WERI-Rb-1 (cell line): ENCODE data around the gene NPFFR2.
"Not testable (repeated sequence)": the region's sequence is repeated elsewhere in the genome, so short reads cannot be mapped to it uniquely, and the experiment has no call there.

ENCODE experiments used
- DNase-seq: peaks from one replicate; pipeline ENCODE4 v3.0.0-alpha.2; 2020
- H3K27ac ChIP-seq: fragments of 250-450 bp; sonication (Bioruptor Pico); 2 replicates; pipeline ENCODE4 v1.5.1; 2020; ENCODE audit warnings: mild to moderate bottlenecking, moderate library complexity
- H3K27me3 ChIP-seq: fragments of 250-450 bp; sonication (Bioruptor Pico); 2 replicates; pipeline ENCODE4 v1.5.1; 2021; ENCODE audit warnings: mild to moderate bottlenecking, low read depth, moderate library complexity; ENCODE audit not compliant: insufficient read depth, severe bottlenecking
- H3K36me3 ChIP-seq: fragments of 250-450 bp; sonication (Bioruptor Pico); 2 replicates; pipeline ENCODE4 v1.5.1; 2020; ENCODE audit warnings: mild to moderate bottlenecking, moderate library complexity
- H3K4me3 ChIP-seq: 2 replicates; pipeline ENCODE4 v1.5.1; 2011; ENCODE audit warnings: low read depth, mild to moderate bottlenecking, control low read depth, low read length
- H3K9me3 ChIP-seq: fragments of 250-450 bp; sonication (Bioruptor Pico); 2 replicates; pipeline ENCODE4 v1.5.1; 2021; ENCODE audit warnings: mild to moderate bottlenecking, moderate library complexity; ENCODE audit not compliant: severe bottlenecking
- TF ChIP-seq, protein P1 (sequence below): IDR thresholded peaks from 2 replicates; pipeline ENCODE4 v1.5.1; 2011; ENCODE audit warnings: low read depth, mild to moderate bottlenecking, control low read depth, inconsistent platforms, low read length

Gene NPFFR2

DNA sequence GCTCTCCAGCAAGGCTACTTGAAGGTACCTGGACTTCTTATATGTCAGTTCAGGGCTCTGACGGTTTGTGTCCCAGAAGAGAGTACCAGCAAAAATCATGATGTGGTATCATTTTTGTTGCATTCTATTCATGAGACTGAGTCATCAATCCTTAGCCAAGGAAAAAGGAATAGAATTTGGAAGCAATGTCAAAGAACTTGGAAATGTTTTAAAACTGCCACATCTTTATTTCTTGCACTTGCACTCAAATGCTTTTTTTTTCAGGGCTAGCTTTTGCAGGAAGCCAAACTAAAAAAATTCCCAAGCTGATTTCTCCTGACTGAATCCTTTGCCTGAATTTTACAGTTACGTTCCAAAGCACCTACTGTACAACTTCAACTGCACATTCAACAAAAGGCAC, 112.4 kb downstream of the NPFFR2 start:
- Histone ChIP-seq H3K9me3 (no peaks in the 10 kb centered on the region), H3K27me3 (no peaks in the 10 kb centered on the region), H3K27ac (no peak overlapping the region), H3K36me3 (no peaks in the 10 kb centered on the region), H3K4me3 (no peak overlapping the region)
- no peak for DNase-seq
- TF ChIP-seq, protein P1, sequence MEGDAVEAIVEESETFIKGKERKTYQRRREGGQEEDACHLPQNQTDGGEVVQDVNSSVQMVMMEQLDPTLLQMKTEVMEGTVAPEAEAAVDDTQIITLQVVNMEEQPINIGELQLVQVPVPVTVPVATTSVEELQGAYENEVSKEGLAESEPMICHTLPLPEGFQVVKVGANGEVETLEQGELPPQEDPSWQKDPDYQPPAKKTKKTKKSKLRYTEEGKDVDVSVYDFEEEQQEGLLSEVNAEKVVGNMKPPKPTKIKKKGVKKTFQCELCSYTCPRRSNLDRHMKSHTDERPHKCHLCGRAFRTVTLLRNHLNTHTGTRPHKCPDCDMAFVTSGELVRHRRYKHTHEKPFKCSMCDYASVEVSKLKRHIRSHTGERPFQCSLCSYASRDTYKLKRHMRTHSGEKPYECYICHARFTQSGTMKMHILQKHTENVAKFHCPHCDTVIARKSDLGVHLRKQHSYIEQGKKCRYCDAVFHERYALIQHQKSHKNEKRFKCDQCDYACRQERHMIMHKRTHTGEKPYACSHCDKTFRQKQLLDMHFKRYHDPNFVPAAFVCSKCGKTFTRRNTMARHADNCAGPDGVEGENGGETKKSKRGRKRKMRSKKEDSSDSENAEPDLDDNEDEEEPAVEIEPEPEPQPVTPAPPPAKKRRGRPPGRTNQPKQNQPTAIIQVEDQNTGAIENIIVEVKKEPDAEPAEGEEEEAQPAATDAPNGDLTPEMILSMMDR = no peak

- no peaks in the 10 kb centered on the region for H3K27me3 ChIP-seq
- TF ChIP-seq, protein P1 = no peak
- no peaks in the 10 kb centered on the region for H3K9me3 ChIP-seq
- no peaks in the 10 kb centered on the region for H3K36me3 ChIP-seq
- H3K27ac ChIP-seq = no peak overlapping the region
- H3K4me3 ChIP-seq = no peak overlapping the region
- DNase-seq = no peak
These were observed 120.9 kb downstream of the NPFFR2 start for GRCh38 chr4:72152731-72153130.

GRCh38 chr4:72153634-72154033, 121.8 kb downstream of the NPFFR2 start:
- not testable (repeated sequence) for H3K27me3 ChIP-seq, DNase-seq, H3K36me3 ChIP-seq, H3K27ac ChIP-seq, H3K4me3 ChIP-seq, H3K9me3 ChIP-seq

- not testable (repeated sequence) for H3K27me3 ChIP-seq, H3K4me3 ChIP-seq, H3K9me3 ChIP-seq, DNase-seq, H3K27ac ChIP-seq, H3K36me3 ChIP-seq
These were observed 137.5 kb downstream of the NPFFR2 start for GRCh38 chr4:72169285-72169684.

- Histone ChIP-seq H3K27ac (no peak overlapping the region), H3K4me3 (no peak overlapping the region), H3K9me3 (no peaks in the 10 kb centered on the region), H3K27me3 (no peaks in the 10 kb centered on the region), H3K36me3 (no peaks in the 10 kb centered on the region)
- TF ChIP-seq, protein P1 = no peak
- no peak for DNase-seq
These were observed 138.1 kb downstream of the NPFFR2 start for GRCh38 chr4:72169861-72170260.

DNA sequence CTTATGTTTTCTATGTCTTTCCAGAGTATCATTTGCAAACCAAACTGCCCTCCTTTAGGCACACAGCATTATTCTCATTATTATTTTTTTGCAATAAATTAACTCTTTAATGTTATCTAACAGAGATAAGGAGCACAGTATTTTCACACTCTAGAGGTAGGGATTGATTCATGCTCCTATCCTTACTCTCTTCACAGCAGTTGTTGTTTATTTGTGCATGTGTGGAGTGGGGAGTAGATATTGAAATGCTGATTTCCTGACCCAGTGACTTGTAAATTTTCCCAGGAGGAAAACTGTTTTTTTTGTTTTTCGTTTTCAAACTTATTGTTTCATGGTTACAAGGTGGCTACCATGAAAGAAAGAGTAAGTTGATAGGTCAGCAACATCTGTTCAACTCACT, 140.0 kb downstream of the NPFFR2 start:
- no peaks in the 10 kb centered on the region for H3K27me3 ChIP-seq
- no peaks in the 10 kb centered on the region for H3K36me3 ChIP-seq
- no peak overlapping the region for H3K27ac ChIP-seq
- no peak for DNase-seq
- no peaks in the 10 kb centered on the region for H3K9me3 ChIP-seq
- no peak overlapping the region for H3K4me3 ChIP-seq
- TF ChIP-seq, protein P1 = no peak

DNA sequence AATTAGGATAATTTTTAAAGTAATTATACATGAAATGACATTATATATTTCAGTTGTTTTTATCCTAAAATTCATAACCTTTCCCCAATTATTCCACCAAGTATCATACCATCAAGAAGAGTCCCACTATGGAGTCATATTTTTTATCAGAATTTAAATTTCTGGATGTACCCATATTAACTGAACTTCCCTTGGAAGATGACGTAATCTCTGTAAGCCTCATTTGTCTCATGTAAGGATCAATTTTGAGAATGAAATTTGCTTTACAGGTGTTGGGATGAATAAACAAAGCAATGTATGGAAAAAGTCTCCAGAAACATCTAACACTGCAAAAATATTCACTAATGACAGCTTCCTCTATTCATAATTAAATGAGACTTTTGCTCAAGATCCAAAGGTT, 147.5 kb downstream of the NPFFR2 start:
- no peak for DNase-seq
- TF ChIP-seq, protein P1 = no peak
- Histone ChIP-seq H3K27ac (no peak overlapping the region), H3K36me3 (no peaks in the 10 kb centered on the region), H3K4me3 (no peak overlapping the region), H3K9me3 (no peaks in the 10 kb centered on the region), H3K27me3 (no peaks in the 10 kb centered on the region)
